Esophagus muscularis mucosa (tissue), 4 donors: ENCODE data around the gene ZNF17. TPM values are rescaled to one million over a fixed set of nuclear protein-coding genes. Genes with fewer than 3 reads are reported as not detected.

ENCODE experiments used
- DNase-seq: peaks from one replicate; pipeline ENCODE4 v3.0.0-alpha.2; 2017; ENCODE audit errors: extremely low spot score
- H3K27ac ChIP-seq, 4 donors: fragments of 200-600 bp; sonication (generic); replicated peaks in 1 of 4; 1 replicate in 3 of 4; 2 replicates in 1 of 4; pipeline ENCODE4 v1.5.1; 2016 to 2019; ENCODE audit warnings: mild to moderate bottlenecking in 1 of 4
- H3K27me3 ChIP-seq, 4 donors: fragments of 200-600 bp; sonication (generic); one replicate each; pipeline versions ENCODE4 v1.5.1 to v1.6.0; 2016 to 2019
- H3K36me3 ChIP-seq, 4 donors: fragments of 200-600 bp; sonication (generic); one replicate each; pipeline ENCODE4 v1.5.1; 2016 to 2019
- H3K4me1 ChIP-seq, 4 donors: fragments of 200-600 bp; sonication (generic); one replicate each; pipeline ENCODE4 v1.5.1; 2016 to 2019
- H3K4me3 ChIP-seq, 4 donors: fragments of 200-600 bp; sonication (generic); 1 replicate in 2 of 4; 2 replicates in 2 of 4; pipeline ENCODE4 v1.5.1; 2016 to 2019; ENCODE audit warnings: mild to moderate bottlenecking in 4 of 4, moderate library complexity in 1 of 4
- H3K9me3 ChIP-seq, 4 donors: fragments of 200-600 bp; sonication (generic); 1 replicate in 3 of 4; 2 replicates in 1 of 4; pipeline ENCODE4 v1.5.1; 2016 to 2019
- EP300 ChIP-seq: sonication (generic); formaldehyde crosslinking; IDR thresholded peaks from one replicate; pipeline ENCODE4 v1.6.1; 2017; ENCODE audit warnings: antibody characterized with exemption
- POLR2A ChIP-seq: fragments of 450-650 bp; IDR thresholded peaks from one replicate; pipeline ENCODE4 v1.6.1; 2017; ENCODE audit warnings: antibody characterized with exemption, moderate library complexity, mild to moderate bottlenecking, low read depth
- POLR2AphosphoS5 ChIP-seq, 2 donors: sonication (generic); formaldehyde crosslinking; IDR thresholded peaks; one replicate each; pipeline ENCODE4 v1.6.1; 2017; ENCODE audit warnings: antibody characterized with exemption in 2 of 2
- WGBS: methylation state at CpG from one replicate; pipeline ENCODE4 v1.1.5; 2018; 5-methylcytosine and 5-hydroxymethylcytosine counted together
- intact Hi-C: fragments of 100-400 bp; cut with DNase I; formaldehyde crosslinking; loops from one replicate; pipeline ENCODE4 v1.15.1; 2023
- total RNA-seq, 4 donors: library from RNA; depleted of rRNA; stranded (reverse); fragments of >200 nt; gene quantifications; one replicate each; pipeline versions ENCODE4 v1.1.0 to v1.2.1, GENCODE V29; 2016
- TF ChIP-seq, protein P1 (sequence below), 3 experiments: fragments of 200-600 bp in 2 of 3; fragments of 450-650 bp in 1 of 3; sonication (generic) in 2 of 3; IDR thresholded peaks; one replicate each; pipeline ENCODE4 v1.5.1; 2017 to 2019; ENCODE audit warnings: antibody characterized with exemption in 3 of 3, mild to moderate bottlenecking in 2 of 3, moderate library complexity in 1 of 3

The ZNF17 gene
- total RNA-seq, 4 donors from 2014 or later: 6.1 to 9.6 (median 8.8) TPM

DNA sequence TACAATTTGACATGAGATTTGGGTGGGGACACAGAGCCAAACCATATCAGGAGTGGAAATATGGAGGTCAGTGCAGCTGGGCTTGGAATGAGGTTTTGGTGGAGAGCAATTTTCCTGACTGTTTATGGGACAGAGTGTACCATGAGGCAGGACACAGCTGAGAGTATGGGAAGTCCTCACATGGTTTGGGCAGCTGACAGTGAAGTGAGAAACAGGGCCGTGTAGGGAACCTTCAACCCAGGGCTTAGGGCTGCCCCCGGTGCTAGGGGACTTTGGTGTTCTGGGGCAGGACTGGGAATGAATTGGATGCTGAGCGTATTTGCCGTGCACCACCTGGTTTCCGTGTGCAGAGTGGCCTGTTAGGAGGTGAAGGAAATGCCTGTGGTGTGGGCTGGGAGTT lies 15.3 kb upstream of the ZNF17 start:
- H3K36me3 ChIP-seq: peaks cover 46 to 80% (median 60%) of the 10 kb centered on the region in 4 donors

GRCh38 chr19:57398868-57399267 lies 12.1 kb upstream of the ZNF17 start:
- Histone ChIP-seq H3K9me3 (peaks cover 0 to 78% (median 52%) of the 10 kb centered on the region in 4 donors), H3K36me3 (peaks cover 46 to 82% (median 58%) of the 10 kb centered on the region in 4 donors), H3K27ac (no peak overlapping the region), H3K4me1 (peaks cover 0 to 3% (median 0%) of the 10 kb centered on the region in 4 donors), H3K4me3 (no peak overlapping the region), H3K27me3 (no peaks in the 10 kb centered on the region)
- WGBS: 96% methylated on average over 5 of the region's 5 CpGs
- no peak for DNase-seq
- TF ChIP-seq POLR2AphosphoS5 (IDR thresholded peaks at IDR 0.05) (no peak), POLR2A (no peak), EP300 (no peak)
- TF ChIP-seq, protein P1, sequence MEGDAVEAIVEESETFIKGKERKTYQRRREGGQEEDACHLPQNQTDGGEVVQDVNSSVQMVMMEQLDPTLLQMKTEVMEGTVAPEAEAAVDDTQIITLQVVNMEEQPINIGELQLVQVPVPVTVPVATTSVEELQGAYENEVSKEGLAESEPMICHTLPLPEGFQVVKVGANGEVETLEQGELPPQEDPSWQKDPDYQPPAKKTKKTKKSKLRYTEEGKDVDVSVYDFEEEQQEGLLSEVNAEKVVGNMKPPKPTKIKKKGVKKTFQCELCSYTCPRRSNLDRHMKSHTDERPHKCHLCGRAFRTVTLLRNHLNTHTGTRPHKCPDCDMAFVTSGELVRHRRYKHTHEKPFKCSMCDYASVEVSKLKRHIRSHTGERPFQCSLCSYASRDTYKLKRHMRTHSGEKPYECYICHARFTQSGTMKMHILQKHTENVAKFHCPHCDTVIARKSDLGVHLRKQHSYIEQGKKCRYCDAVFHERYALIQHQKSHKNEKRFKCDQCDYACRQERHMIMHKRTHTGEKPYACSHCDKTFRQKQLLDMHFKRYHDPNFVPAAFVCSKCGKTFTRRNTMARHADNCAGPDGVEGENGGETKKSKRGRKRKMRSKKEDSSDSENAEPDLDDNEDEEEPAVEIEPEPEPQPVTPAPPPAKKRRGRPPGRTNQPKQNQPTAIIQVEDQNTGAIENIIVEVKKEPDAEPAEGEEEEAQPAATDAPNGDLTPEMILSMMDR (IDR thresholded peaks at IDR 0.05): no peak
- intact Hi-C loops: no loop called here

More for the DNA sequence above, 15.3 kb upstream of the ZNF17 start:
- Histone ChIP-seq H3K9me3 (peaks cover 0 to 55% (median 38%) of the 10 kb centered on the region in 4 donors), H3K27ac (no peak overlapping the region), H3K4me1 (peaks cover 6 to 19% (median 17%) of the 10 kb centered on the region in 4 donors), H3K4me3 (no peak overlapping the region), H3K27me3 (no peaks in the 10 kb centered on the region)
- intact Hi-C loops: no loop called here
- no peak for DNase-seq
- TF ChIP-seq POLR2AphosphoS5 (IDR thresholded peaks at IDR 0.05): no peak
- TF ChIP-seq, protein P1 (IDR thresholded peaks at IDR 0.05): no peak
- no peak for TF ChIP-seq POLR2A
- WGBS: 87% methylated on average over 5 of the region's 5 CpGs

GRCh38 chr19:57403737-57404563 lies 7.0 kb upstream of the ZNF17 start:
- H3K4me1 ChIP-seq: no peaks in the 10 kb centered on the region
- intact Hi-C loops: no loop called here

DNA sequence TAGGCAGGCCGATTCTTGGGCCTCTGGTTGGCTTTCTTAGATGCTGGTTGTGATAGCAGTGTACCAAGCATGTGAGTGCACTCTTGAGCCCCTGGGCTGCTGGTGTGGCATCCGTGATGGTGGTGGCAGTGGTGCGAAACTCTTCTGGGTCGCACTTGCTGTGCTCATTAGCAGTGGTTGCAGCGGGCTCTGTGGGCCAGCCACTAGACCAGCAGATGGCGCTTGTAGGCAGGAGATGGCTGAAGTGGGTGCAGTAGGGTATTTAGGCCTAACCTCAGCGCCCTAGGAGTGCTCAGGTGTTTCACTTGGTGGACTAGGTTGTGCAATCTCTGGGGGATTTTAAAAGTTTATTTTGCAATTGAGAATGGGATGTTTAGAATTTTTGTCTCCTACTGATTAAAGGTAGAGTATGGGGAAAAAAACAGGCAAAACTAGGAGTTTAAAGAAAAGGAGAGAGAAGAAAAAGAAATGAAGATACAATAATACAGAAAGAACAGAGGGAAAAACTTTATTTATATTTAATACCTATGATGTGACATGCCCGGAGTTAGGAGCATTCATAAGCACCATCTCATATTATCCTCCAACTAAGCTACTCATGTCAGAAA lies 4.3 kb upstream of the ZNF17 start:
- no peak overlapping the region for H3K4me3 ChIP-seq
- TF ChIP-seq POLR2AphosphoS5 (IDR thresholded peaks at IDR 0.05): no peak
- TF ChIP-seq, protein P1 (IDR thresholded peaks at IDR 0.05): peak; percentile 33 to 63 (median 41)
- TF ChIP-seq POLR2A: no peak
- no peak for TF ChIP-seq EP300
- no peak for DNase-seq
- H3K27me3 ChIP-seq: no peaks in the 10 kb centered on the region
- intact Hi-C loops: no loop called here
- 26% methylated on average over 6 of the region's 8 CpGs for WGBS
- H3K36me3 ChIP-seq: peaks cover 0 to 8% (median 0%) of the 10 kb centered on the region in 4 donors
- H3K9me3 ChIP-seq: peaks cover 0 to 21% (median 14%) of the 10 kb centered on the region in 4 donors
- no peak overlapping the region for H3K27ac ChIP-seq
- peaks cover 6 to 11% (median 9%) of the 10 kb centered on the region in 4 donors for H3K4me1 ChIP-seq

More at GRCh38 chr19:57403737-57404563, 7.0 kb upstream of the ZNF17 start:
- 90% methylated on average over 7 of the region's 9 CpGs for WGBS
- no peak overlapping the region for H3K27ac ChIP-seq
- TF ChIP-seq, protein P1 (IDR thresholded peaks at IDR 0.05): no peak
- TF ChIP-seq EP300 (no peak), POLR2AphosphoS5 (IDR thresholded peaks at IDR 0.05) (no peak), POLR2A (no peak)
- no peak overlapping the region for H3K4me3 ChIP-seq
- DNase-seq: no peak
- no peaks in the 10 kb centered on the region for H3K27me3 ChIP-seq
- peaks cover 11 to 33% (median 18%) of the 10 kb centered on the region in 4 donors for H3K36me3 ChIP-seq
- peaks cover 0 to 39% (median 25%) of the 10 kb centered on the region in 4 donors for H3K9me3 ChIP-seq
